K562 (cell line): ENCODE data around the gene DAPK2. TPM values are rescaled to one million over a fixed set of nuclear protein-coding genes. Genes with fewer than 3 reads are reported as not detected.

Experiments
- ATAC-seq: fragments of 200-7000 bp; cut with Tn5 transposase; 3 replicates; pipeline ENCODE4 v1.9.1; 2020; ENCODE audit warnings: moderate library complexity
- BruUV-seq: library from RNA; stranded (reverse); fragments of 400-500 nt; replicated peaks from 2 replicates; lab custom pipeline; 2021; lab: Mats Ljungman, UMichigan
- CTCF ChIA-PET: fragments of 300-600 bp; formaldehyde crosslinking; extraction: SDS; loops from one replicate; lab custom pipeline; 2021; ENCODE audit warnings: low intra/inter-chr PET ratio; lab: Yijun Ruan, JAX
- POLR2A ChIA-PET: fragments of 300-600, 350-650 bp; sonication (Branson Sonifier 250); formaldehyde crosslinking; extraction: SDS; loops from one replicate; lab custom pipeline; 2021; ENCODE audit warnings: antibody characterized with exemption, inconsistent platforms; lab: Yijun Ruan, JAX
- DNase-seq, 4 experiments: peaks; one replicate each; pipeline versions ENCODE4 v3.0.0 to v3.0.0-alpha.2; 2011 to 2018; ENCODE audit warnings: low spot score in 3 of 4, mixed read lengths in 3 of 4; ENCODE audit errors: extremely low read depth in 1 of 4
- FAIRE-seq: peaks from 2 replicates; lab custom pipeline; 2011; peaks lifted over from hg19 to GRCh38; lab: Jason Lieb, UNC
- H2AFZ ChIP-seq: 2 replicates; pipeline ENCODE4 v1.6.0; 2011; ENCODE audit warnings: low read depth, low read length, control low read depth, inconsistent platforms
- H3K27ac ChIP-seq: fragments of 200-600 bp; 3 replicates; pipeline ENCODE4 v1.8.0; 2011; ENCODE audit warnings: low read depth, mild to moderate bottlenecking, control low read depth, inconsistent platforms, low read length, moderate library complexity, mixed read lengths; ENCODE audit errors: extremely low read depth
- H3K27me3 ChIP-seq, 2 experiments: fragments of 300-600 bp in 1 of 2; 2 replicates in 1 of 2; 3 replicates in 1 of 2; pipeline versions ENCODE4 v1.6.0 to v1.8.0; 2011; ENCODE audit warnings: inconsistent platforms in 2 of 2, low read length in 2 of 2, mild to moderate bottlenecking in 1 of 2, mixed read lengths in 1 of 2, moderate library complexity in 1 of 2; ENCODE audit not compliant: control insufficient read depth in 2 of 2, insufficient read depth in 2 of 2
- H3K36me3 ChIP-seq: fragments of 300-600 bp; 3 replicates; pipeline ENCODE4 v1.8.0; 2011; ENCODE audit warnings: mild to moderate bottlenecking, low read length, inconsistent platforms; ENCODE audit not compliant: control insufficient read depth, insufficient read depth
- H3K4me1 ChIP-seq, 2 experiments: fragments of 200-600 bp in 1 of 2; replicated peaks in 1 of 2; 2 replicates in 1 of 2; 3 replicates in 1 of 2; pipeline versions ENCODE4 v1.5.1 to v1.8.0; 2011; ENCODE audit warnings: inconsistent platforms in 2 of 2, low read length in 2 of 2, mild to moderate bottlenecking in 1 of 2, mixed read lengths in 1 of 2, moderate library complexity in 1 of 2; ENCODE audit not compliant: control insufficient read depth in 2 of 2, insufficient read depth in 2 of 2
- H3K4me2 ChIP-seq: 2 replicates; pipeline ENCODE4 v1.6.1; 2011; ENCODE audit warnings: low read length, control low read depth, inconsistent platforms, mixed read lengths; ENCODE audit not compliant: insufficient read depth
- H3K4me3 ChIP-seq: fragments of 200-600 bp; sonication (generic), shearing (Covaris generic); 2 replicates; pipeline ENCODE4 v1.5.1; 2016; ENCODE audit warnings: control low read depth, inconsistent platforms
- H3K79me2 ChIP-seq: fragments of 200-600 bp; 3 replicates; pipeline ENCODE4 v1.8.0; 2011; ENCODE audit warnings: low read length, inconsistent platforms; ENCODE audit not compliant: control insufficient read depth, insufficient read depth
- H3K9ac ChIP-seq, 2 experiments: 2 replicates each; pipeline versions ENCODE4 v1.6.0 to v1.6.1; 2011; ENCODE audit warnings: low read depth in 2 of 2, low read length in 2 of 2, control low read depth in 1 of 2, inconsistent platforms in 1 of 2, mild to moderate bottlenecking in 1 of 2, mixed read lengths in 1 of 2; ENCODE audit not compliant: insufficient read depth in 1 of 2
- H3K9me1 ChIP-seq: one replicate; pipeline ENCODE4 v1.6.0; 2011; ENCODE audit warnings: inconsistent platforms, mild to moderate bottlenecking, low read length, moderate library complexity; ENCODE audit not compliant: control insufficient read depth, insufficient read depth
- H3K9me3 ChIP-seq: replicated peaks from 2 replicates; pipeline ENCODE4 v1.5.1; 2011; ENCODE audit warnings: low read depth, low read length, inconsistent platforms; ENCODE audit not compliant: control insufficient read depth, insufficient read depth
- H4K20me1 ChIP-seq: replicated peaks from 2 replicates; pipeline ENCODE4 v1.6.1; 2011; ENCODE audit warnings: low read length, inconsistent platforms, mixed read lengths; ENCODE audit not compliant: control insufficient read depth, insufficient read depth
- BRCA1 ChIP-seq, 2 experiments: fragments of 450-650 bp in 1 of 2; sonication (generic) in 1 of 2; formaldehyde crosslinking in 1 of 2; IDR thresholded peaks; 2 replicates each; pipeline versions ENCODE4 v1.5.0 to v1.6.1; 2017 to 2020; ENCODE audit warnings: mild to moderate bottlenecking in 1 of 2, missing genetic modification reagents in 1 of 2
- HDAC3 ChIP-seq: fragments of 450-650 bp; IDR thresholded peaks from 2 replicates; pipeline ENCODE4 v1.6.1; 2018; ENCODE audit warnings: borderline replicate concordance, mild to moderate bottlenecking, moderate library complexity; ENCODE audit not compliant: partially characterized antibody
- HNRNPH1 ChIP-seq: fragments of 200-400 bp; formaldehyde crosslinking; optimal IDR thresholded peaks from 2 replicates; pipeline ENCODE3; 2017; ENCODE audit warnings: low read depth, mild to moderate bottlenecking, low read length, moderate library complexity
- JUNB ChIP-seq: fragments of 450-650 bp; formaldehyde crosslinking; conservative IDR thresholded peaks from 2 replicates; pipeline ENCODE4 v1.4.0; 2020; ENCODE audit warnings: mild to moderate bottlenecking
- MCM2 ChIP-seq: fragments of 450-650 bp; IDR thresholded peaks from 2 replicates; pipeline ENCODE4 v1.6.1; 2017; ENCODE audit warnings: low read depth, mild to moderate bottlenecking
- NFE2 ChIP-seq: IDR thresholded peaks from 2 replicates; pipeline ENCODE4 v1.6.1; 2014; ENCODE audit warnings: antibody characterized with exemption, low read depth
- RAD51 ChIP-seq: fragments of 450-650 bp; IDR thresholded peaks from 2 replicates; pipeline ENCODE4 v1.7.1; 2016; ENCODE audit warnings: low read depth, mild to moderate bottlenecking, borderline replicate concordance
- SIN3A ChIP-seq, 2 experiments: fragments of 150-350 bp in 1 of 2; IDR thresholded peaks; 2 replicates each; pipeline ENCODE4 v1.6.1; 2011 to 2016; ENCODE audit warnings: borderline replicate concordance in 2 of 2, low read depth in 2 of 2, low read length in 2 of 2, mild to moderate bottlenecking in 2 of 2, moderate library complexity in 2 of 2; ENCODE audit not compliant: control insufficient read depth in 1 of 2
- ZNF316 ChIP-seq: fragments of 450-650 bp; IDR thresholded peaks from 2 replicates; pipeline ENCODE4 v1.6.1; 2016
- ZNF76 ChIP-seq: fragments of 250-450 bp; sonication (Bioruptor Pico); IDR thresholded peaks from 2 replicates; pipeline ENCODE4 v1.4.0; 2020; ENCODE audit warnings: mild to moderate bottlenecking, moderate library complexity, borderline replicate concordance
- WGBS: fragments of 100-300 bp; shearing (Covaris generic); methylation state at CpG from one replicate; pipeline ENCODE4 v1.1.6; 2016; ENCODE audit warnings: low coverage, mixed read lengths; ENCODE audit not compliant: insufficient coverage; ENCODE audit errors: missing lambda C conversion rate; 5-methylcytosine and 5-hydroxymethylcytosine counted together
- in situ Hi-C: fragments of 300-500 bp; cut with MboI; formaldehyde crosslinking; loops from 4 replicates; pipeline ENCODE4 v1.15.0; 2018; ENCODE audit warnings: inconsistent platforms, mixed read lengths
- intact Hi-C: fragments of 100-400 bp; cut with micrococcal nuclease; formaldehyde crosslinking; loops from 2 replicates; pipeline ENCODE4 v1.14.2; 2022
- polyA plus RNA-seq, 8 experiments: library from polyadenylated mRNA; depleted of rRNA in 4 of 8; stranded (reverse) in 5 of 8; unstranded in 3 of 8; fragments of >200 nt; fragmentation: Nextera tagmentation in 2 of 8; fragmentation: Illumina TruSeq in 1 of 8; extraction: Ambion mirVana in 2 of 8; extraction: Trizol in 1 of 8; gene quantifications; 2 replicates each; pipeline versions ENCODE4 v1.2.1 to v1.2.3, GENCODE V29; 2011 to 2014; ENCODE audit warnings: inconsistent platforms in 1 of 8, missing spikeins in 1 of 8
- total RNA-seq, 7 experiments: library from RNA; depleted of rRNA in 6 of 7; stranded (reverse); fragments of >200 nt in 6 of 7; fragmentation: Illumina TruSeq in 2 of 7; extraction: Trizol in 2 of 7; gene quantifications; 2 replicates each; pipeline versions ENCODE4 v1.2.1 to v1.2.3, GENCODE V29; 2011 to 2021; ENCODE audit warnings: low replicate concordance in 1 of 7
- TF ChIP-seq, protein P1 (sequence below), 2 experiments: IDR thresholded peaks; 2 replicates each; pipeline ENCODE4 v1.6.1; 2011; ENCODE audit warnings: borderline replicate concordance in 1 of 2, control low read depth in 1 of 2, low read depth in 1 of 2, low read length in 1 of 2, mild to moderate bottlenecking in 1 of 2, mixed read lengths in 1 of 2, moderate library complexity in 1 of 2; ENCODE audit not compliant: insufficient read depth in 1 of 2, insufficient read length in 1 of 2, poor library complexity in 1 of 2, severe bottlenecking in 1 of 2; ENCODE audit errors: extremely low read depth in 1 of 2

DAPK2 gene
- total and polyA plus RNA-seq, 9 of the 15 experiments (the other 6 are each of a cell fraction or from before 2014, with no cell fraction given) = 0.14 to 5.2 (median 2.2) TPM

DNA sequence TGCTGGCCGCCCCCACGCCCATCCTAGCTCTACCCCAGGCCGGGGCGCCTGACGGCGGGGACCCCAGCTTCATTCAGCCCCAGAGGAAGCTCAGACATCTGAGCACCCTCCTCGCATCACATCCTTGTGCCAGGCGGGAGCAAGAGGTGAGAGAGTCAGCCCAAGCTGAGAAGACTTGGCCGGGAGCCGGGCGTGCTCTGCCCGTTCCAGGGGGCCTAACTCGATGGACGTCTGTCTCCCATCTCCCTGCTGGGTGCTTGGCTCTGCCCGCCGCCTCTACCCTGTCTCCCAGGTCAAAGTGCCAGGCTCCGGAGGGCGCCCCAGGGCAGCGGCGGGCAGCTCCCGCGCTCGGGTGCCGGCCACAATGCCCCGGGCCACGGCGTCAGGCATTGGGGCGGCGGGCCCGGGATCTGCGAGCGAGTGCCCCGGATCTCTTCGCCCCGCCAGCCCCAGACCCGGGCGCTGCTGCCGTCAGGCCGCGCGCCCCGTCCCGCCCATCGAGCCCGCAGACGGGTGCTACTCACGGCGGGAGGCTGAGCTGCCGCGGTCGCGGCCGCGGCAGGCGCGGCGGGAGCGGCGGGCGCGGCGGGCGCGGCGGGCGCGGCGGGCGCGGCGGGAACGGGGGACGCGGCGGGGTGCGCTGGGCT lies 388 bp downstream of the DAPK2 start (continued):
- TF ChIP-seq RAD51 = no peak
- TF ChIP-seq BRCA1 (IDR thresholded peaks at IDR 0.05) = no peak
- no peak for TF ChIP-seq BRCA1 (CRISPR knock-in tag; IDR thresholded peaks at IDR 0.05)
- TF ChIP-seq HDAC3 = no peak
- no peak for TF ChIP-seq JUNB (CRISPR knock-in tag)
- TF ChIP-seq MCM2 = no peak
- TF ChIP-seq, protein P1, sequence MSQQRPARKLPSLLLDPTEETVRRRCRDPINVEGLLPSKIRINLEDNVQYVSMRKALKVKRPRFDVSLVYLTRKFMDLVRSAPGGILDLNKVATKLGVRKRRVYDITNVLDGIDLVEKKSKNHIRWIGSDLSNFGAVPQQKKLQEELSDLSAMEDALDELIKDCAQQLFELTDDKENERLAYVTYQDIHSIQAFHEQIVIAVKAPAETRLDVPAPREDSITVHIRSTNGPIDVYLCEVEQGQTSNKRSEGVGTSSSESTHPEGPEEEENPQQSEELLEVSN (IDR thresholded peaks at IDR 0.05; ENCODE audit: borderline replicate concordance in 1 of 2, extremely low read depth in 1 of 2, insufficient read depth in 1 of 2, insufficient read length in 1 of 2, low read depth in 1 of 2, low read length in 1 of 2, poor library complexity in 1 of 2, severe bottlenecking in 1 of 2) = peak in 1 of 2 experiments; percentile 49

DNA sequence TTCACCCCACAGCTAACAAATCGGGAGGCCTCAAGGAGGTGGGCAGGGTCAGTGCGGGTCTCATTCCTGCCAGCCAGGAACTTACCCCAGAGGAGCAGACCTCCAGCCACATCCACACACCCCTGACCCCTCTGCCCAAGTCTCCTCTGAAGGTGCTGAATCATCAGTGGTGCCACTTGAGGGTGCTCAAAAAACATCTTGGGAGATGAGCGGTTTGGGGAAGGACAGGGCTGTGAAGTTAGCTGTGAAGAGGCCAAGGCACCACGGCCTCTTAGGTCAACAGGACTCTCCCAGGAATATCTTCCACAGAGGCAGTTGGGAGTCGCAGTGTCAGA lies 1.2 kb downstream of the DAPK2 start:
- Histone ChIP-seq H3K9me1 (no peaks in the 10 kb centered on the region), H4K20me1 (no peaks in the 10 kb centered on the region), H3K4me1 (peaks cover 4 to 22% of the 10 kb centered on the region in 2 experiments; a peak in 3 of 5 replicates), H2AFZ (no peak overlapping the region), H3K9ac (peak overlapping the region in 1 of 2 experiments; percentile 4; a peak in 1 of 4 replicates), H3K27ac (no peak overlapping the region), H3K4me2 (no peak overlapping the region), H3K9me3 (no peaks in the 10 kb centered on the region), H3K27me3 (no peaks in the 10 kb centered on the region), H3K36me3 (no peaks in the 10 kb centered on the region), H3K79me2 (no peaks in the 10 kb centered on the region), H3K4me3 (no peak overlapping the region)
- 59% methylated on average over 5 of the region's 5 CpGs for WGBS
- ATAC-seq = no peak
- TF ChIP-seq SIN3A (IDR thresholded peaks at IDR 0.05; ENCODE audit: borderline replicate concordance in 2 of 2, control insufficient read depth in 1 of 2, low read depth in 2 of 2, low read length in 2 of 2) = no peak
- TF ChIP-seq NFE2 = peak; percentile 26; the same call in 1 of the 2 replicates
- no peak for TF ChIP-seq ZNF76 (CRISPR knock-in tag)
- TF ChIP-seq ZNF316 = 0 out of 2 replicates have a peak, but pooled peaks have one; percentile 19
- no peak for TF ChIP-seq HNRNPH1
- ChIA-PET POLR2A (interaction anchor here (0.7 to 1.2 kb wide), 2 partner anchors 8 to 431 kb away, joined by 3 to 5 read pairs; no protein-coding TSS in a partner anchor), CTCF (no interaction called here)
- no peak for FAIRE-seq
- in situ Hi-C loops (no loop called here), intact Hi-C loops (loop anchor here (5.0 kb wide), 2 partner anchors 58 to 293 kb away; no protein-coding TSS in a partner anchor)
- no TSS peak for BruUV-seq
- DNase-seq = no peak
